Erythroblast (primary cell): ENCODE measurements around the gene ARHGAP26.

ENCODE experiments used
- DNase-seq, 2 experiments: peaks; one replicate each; lab custom pipeline; 2025; lab: John Stamatoyannopoulos, UW
- GATA1 ChIP-seq: IDR thresholded peaks from 2 replicates; pipeline ENCODE4 v1.6.1; 2011; ENCODE audit warnings: low read depth, mild to moderate bottlenecking, control low read depth, low read length, moderate library complexity
- POLR2A ChIP-seq: IDR thresholded peaks from 2 replicates; pipeline ENCODE4 v1.6.1; 2011; ENCODE audit warnings: mild to moderate bottlenecking, low read length

Gene ARHGAP26

GRCh38 chr5:143053780-143054179 is 283.6 kb downstream of the ARHGAP26 start:
- TF ChIP-seq GATA1, result no peak
- no peak for TF ChIP-seq POLR2A

DNA sequence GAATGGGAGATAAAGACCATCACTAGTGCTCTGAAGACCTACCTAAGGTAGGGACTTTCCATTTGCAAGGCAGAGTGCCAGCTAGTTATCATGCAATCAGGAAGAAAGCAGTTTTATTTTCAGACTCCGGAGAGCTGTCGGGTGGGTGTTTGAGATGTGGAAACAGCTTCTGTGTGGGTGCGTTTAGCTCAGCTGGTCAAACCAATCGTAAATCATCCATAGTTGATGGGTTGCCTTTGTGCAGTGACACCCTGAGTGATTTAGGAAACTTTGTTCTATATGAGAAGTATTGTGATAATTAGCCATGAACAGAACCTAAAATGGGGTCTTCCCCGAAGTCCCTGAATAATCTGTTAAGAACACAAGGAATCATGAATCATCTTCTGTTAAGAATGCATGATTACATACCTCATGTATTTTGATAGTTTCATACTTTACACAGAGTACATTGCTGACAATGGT is 284.3 kb downstream of the ARHGAP26 start:
- DNase-seq, result no peak

More at GRCh38 chr5:143053780-143054179, 283.6 kb downstream of the ARHGAP26 start:
- DNase-seq, result no peak

GRCh38 chr5:143055596-143056338 is 285.6 kb downstream of the ARHGAP26 start:
- no peak for DNase-seq
- TF ChIP-seq POLR2A, result no peak
- no peak for TF ChIP-seq GATA1

More for the DNA sequence above, 284.3 kb downstream of the ARHGAP26 start:
- TF ChIP-seq POLR2A (no peak), GATA1 (no peak)

GRCh38 chr5:143056339-143056704 is 286.1 kb downstream of the ARHGAP26 start:
- DNase-seq, result no peak
- TF ChIP-seq GATA1, result no peak
- TF ChIP-seq POLR2A, result no peak

DNA sequence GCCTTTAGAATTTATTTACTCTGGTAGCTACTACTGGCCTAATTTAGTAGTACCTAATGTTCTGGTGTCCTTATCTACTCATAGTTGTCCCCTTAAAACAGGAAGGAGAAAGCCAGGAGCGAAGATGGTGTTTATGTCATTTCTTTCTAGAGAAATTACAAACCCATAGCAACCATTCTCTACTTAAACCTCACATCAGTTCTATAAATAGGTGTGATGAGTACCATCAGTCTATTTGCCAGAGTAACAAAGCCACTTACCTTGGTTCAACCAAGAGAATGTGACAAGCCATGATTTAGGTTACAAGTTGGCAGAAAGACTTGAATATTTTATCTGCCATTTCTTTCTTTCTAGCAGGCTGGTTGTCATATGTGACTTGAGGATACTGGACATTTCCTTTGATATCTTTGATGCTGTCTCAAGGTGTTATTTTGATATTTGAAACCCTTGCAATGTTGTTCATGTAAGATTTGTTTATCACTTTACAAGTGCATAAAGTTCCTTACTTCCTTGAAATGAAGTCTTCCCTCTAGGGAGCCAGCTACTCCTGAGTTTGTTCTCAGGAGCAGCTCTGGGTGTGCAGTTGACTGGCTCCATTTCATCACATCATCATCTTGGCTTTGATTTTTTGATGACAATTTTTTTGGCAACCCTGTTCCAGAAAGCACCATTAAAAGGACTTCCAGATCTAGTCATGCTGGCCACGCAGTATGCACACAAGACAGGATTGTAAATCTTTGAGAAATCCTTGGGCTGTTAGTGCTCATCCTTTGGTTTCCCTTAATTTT is 286.8 kb downstream of the ARHGAP26 start:
- DNase-seq, result no peak
- TF ChIP-seq GATA1 (no peak), POLR2A (no peak)

DNA sequence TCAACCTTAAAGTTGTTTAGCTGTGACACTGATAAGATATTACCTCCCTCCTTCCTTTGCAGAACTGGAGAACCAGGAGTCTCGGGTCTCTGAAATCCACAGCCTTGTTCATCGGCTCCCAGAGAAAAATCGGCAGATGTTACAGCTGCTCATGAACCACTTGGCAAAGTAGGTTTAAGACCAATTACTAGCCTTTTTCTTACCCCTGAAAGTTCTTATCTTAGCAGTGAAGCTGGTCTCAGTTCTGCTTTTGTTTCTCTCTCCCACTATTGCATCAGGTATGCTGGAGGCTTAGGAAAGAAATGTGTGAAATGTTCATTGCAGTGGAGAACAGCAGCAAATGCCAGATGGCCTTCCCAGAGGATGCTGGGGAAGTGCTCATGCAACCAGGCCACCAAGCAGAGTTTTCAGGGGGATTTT is 287.4 kb downstream of the ARHGAP26 start:
- DNase-seq, result no peak
- no peak for TF ChIP-seq POLR2A
- no peak for TF ChIP-seq GATA1

- no peak for DNase-seq
- no peak for TF ChIP-seq POLR2A
- no peak for TF ChIP-seq GATA1
These were observed 289.2 kb downstream of the ARHGAP26 start for GRCh38 chr5:143059355-143059754.

- no peak for DNase-seq
- no peak for TF ChIP-seq GATA1
These were observed 290.0 kb downstream of the ARHGAP26 start for GRCh38 chr5:143059976-143060765.

DNA sequence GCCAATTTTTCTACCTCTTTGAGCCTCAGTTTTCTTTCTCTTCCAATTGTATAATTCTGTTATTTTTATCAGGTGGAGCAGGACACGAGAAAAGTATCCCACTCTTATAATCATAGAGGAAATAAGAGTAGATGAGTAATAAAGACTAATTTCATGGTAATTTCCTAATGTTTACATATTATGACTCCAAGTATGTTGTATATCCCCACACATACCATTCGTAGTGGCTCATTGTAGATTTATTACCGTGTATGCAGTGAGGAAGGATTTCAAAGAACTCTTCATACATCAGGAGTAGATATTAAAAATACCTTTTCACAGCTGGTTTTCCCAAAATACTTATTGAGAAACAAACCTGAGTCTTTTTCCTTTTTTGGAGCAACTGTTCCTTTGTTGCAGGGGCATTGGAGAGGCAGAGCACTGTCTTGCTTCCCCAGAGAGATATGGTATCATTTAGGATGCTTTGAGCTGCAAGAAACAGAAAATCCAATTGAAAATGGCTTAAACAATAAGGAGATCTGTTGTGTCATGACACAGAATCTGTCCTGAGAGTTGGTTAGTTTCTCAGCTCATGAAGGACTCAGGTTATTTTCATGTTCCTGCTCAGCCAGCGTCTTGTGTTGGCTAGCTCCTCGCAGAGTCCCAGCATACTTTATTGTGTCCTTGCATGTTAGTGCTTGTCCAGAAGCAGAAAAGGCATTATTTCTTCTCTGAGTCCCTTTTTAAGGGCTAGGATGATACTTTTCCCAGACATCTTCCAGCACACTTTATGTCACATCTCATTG is 291.2 kb downstream of the ARHGAP26 start:
- no peak for TF ChIP-seq POLR2A
- TF ChIP-seq GATA1, result no peak
- no peak for DNase-seq

GRCh38 chr5:143062379-143062778 is 292.2 kb downstream of the ARHGAP26 start:
- TF ChIP-seq POLR2A (no peak), GATA1 (no peak)
- no peak for DNase-seq

GRCh38 chr5:143063175-143063970 is 293.2 kb downstream of the ARHGAP26 start:
- no peak for TF ChIP-seq POLR2A
- TF ChIP-seq GATA1, result no peak
- no peak for DNase-seq

DNA sequence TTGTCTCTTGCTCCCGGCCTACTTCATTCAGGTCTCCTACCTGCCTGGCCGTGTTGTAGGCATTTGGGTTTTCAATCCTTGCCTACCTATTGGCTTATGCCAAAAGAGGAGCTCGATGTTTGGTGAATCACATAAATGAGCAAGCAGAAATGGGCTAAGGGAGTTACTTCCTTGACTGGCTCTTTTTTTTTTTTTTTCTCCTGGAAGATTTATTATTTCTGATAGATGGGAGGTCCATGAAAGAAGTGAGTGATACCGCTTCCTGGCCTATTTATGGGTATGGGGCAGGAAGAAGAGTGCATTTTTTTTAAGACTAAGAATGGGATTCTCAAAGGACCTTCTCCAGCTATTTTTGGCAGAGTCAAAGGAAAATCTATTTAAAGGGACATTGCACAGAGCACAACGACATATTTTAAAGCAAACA is 294.1 kb downstream of the ARHGAP26 start:
- no peak for DNase-seq
- TF ChIP-seq POLR2A (no peak), GATA1 (no peak)
